ENCODE data around the gene DMRT1. TPM values are rescaled to one million over a fixed set of nuclear protein-coding genes. Genes with fewer than 3 reads are reported as not detected.

DMRT1 gene
- total and polyA plus RNA-seq, 2 donors from 2014 or later: not detected

- no peaks in the 10 kb centered on the region for H3K9me3 ChIP-seq (ENCODE audit: control insufficient read depth in 2 of 3, insufficient read depth in 1 of 3, low read length in 3 of 3)
- intact Hi-C loops (cut with DNase I): no loop called here
- H3K9ac ChIP-seq (ENCODE audit: low read length in 3 of 3): no peak overlapping the region
- no peak for FAIRE-seq
- peaks cover 3% of the 10 kb centered on the region for H3K27me3 ChIP-seq (ENCODE audit: control insufficient read depth, insufficient read depth, low read length)
- no peak overlapping the region for H3K4me3 ChIP-seq (ENCODE audit: low read length in 3 of 3)
- H3K36me3 ChIP-seq (ENCODE audit: control insufficient read depth in 2 of 3, insufficient read depth in 3 of 3, low read length in 3 of 3): no peaks in the 10 kb centered on the region
- H3K4me1 ChIP-seq (ENCODE audit: control insufficient read depth in 2 of 3, insufficient read depth in 2 of 3, low read depth in 1 of 3, low read length in 3 of 3): peaks cover 0 to 4% (median 2%) of the 10 kb centered on the region in 3 donors
- TF ChIP-seq, protein P1, sequence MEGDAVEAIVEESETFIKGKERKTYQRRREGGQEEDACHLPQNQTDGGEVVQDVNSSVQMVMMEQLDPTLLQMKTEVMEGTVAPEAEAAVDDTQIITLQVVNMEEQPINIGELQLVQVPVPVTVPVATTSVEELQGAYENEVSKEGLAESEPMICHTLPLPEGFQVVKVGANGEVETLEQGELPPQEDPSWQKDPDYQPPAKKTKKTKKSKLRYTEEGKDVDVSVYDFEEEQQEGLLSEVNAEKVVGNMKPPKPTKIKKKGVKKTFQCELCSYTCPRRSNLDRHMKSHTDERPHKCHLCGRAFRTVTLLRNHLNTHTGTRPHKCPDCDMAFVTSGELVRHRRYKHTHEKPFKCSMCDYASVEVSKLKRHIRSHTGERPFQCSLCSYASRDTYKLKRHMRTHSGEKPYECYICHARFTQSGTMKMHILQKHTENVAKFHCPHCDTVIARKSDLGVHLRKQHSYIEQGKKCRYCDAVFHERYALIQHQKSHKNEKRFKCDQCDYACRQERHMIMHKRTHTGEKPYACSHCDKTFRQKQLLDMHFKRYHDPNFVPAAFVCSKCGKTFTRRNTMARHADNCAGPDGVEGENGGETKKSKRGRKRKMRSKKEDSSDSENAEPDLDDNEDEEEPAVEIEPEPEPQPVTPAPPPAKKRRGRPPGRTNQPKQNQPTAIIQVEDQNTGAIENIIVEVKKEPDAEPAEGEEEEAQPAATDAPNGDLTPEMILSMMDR (IDR thresholded peaks at IDR 0.05; ENCODE audit: borderline replicate concordance, extremely low read depth, insufficient read depth): peak; percentile 94
- H3K27ac ChIP-seq (ENCODE audit: low read depth in 2 of 2, low read length in 2 of 2): no peak overlapping the region
- peak; percentile 83 to 90 (median 85) for DNase-seq
These were observed 167.7 kb downstream of the DMRT1 start for GRCh38 chr9:1009101-1009707.

GRCh38 chr9:1013021-1013420 lies 171.5 kb downstream of the DMRT1 start:
- H3K9ac ChIP-seq (ENCODE audit: low read length in 3 of 3): no peak overlapping the region
- peaks cover 3% of the 10 kb centered on the region for H3K27me3 ChIP-seq (ENCODE audit: control insufficient read depth, insufficient read depth, low read length)
- no peak for FAIRE-seq
- TF ChIP-seq, protein P1 (IDR thresholded peaks at IDR 0.05; ENCODE audit: borderline replicate concordance, extremely low read depth, insufficient read depth): no peak
- H3K27ac ChIP-seq (ENCODE audit: low read depth in 2 of 2, low read length in 2 of 2): no peak overlapping the region
- no peaks in the 10 kb centered on the region for H3K36me3 ChIP-seq (ENCODE audit: control insufficient read depth in 2 of 3, insufficient read depth in 3 of 3, low read length in 3 of 3)
- no peaks in the 10 kb centered on the region for H3K9me3 ChIP-seq (ENCODE audit: control insufficient read depth in 2 of 3, insufficient read depth in 1 of 3, low read length in 3 of 3)
- H3K4me3 ChIP-seq (ENCODE audit: low read length in 3 of 3): no peak overlapping the region
- peaks cover 0 to 4% (median 2%) of the 10 kb centered on the region in 3 donors for H3K4me1 ChIP-seq (ENCODE audit: control insufficient read depth in 2 of 3, insufficient read depth in 2 of 3, low read depth in 1 of 3, low read length in 3 of 3)
- no peak for DNase-seq
- intact Hi-C loops (cut with DNase I): no loop called here

DNA sequence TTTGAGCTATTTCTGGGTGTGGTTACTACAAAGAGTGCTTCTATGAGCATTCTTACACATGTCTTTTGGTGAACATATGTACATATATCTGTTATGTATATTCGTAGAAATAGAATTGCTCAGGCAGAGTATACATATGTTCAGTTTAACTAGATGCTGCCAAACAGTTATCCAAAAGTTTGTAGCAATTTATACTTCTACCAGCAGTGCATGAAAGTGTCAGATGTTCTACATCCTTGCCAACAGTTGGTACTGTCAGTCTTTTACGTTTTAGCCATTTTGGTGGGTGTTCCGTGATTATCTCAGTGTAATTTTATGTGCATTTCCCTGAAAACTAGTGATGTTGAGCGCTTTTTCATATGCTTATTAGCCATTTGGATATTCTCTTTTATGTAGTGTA lies 172.7 kb downstream of the DMRT1 start:
- Histone ChIP-seq H3K27ac (ENCODE audit: low read depth in 2 of 2, low read length in 2 of 2) (no peak overlapping the region), H3K9me3 (ENCODE audit: control insufficient read depth in 2 of 3, insufficient read depth in 1 of 3, low read length in 3 of 3) (no peaks in the 10 kb centered on the region), H3K36me3 (ENCODE audit: control insufficient read depth in 2 of 3, insufficient read depth in 3 of 3, low read length in 3 of 3) (no peaks in the 10 kb centered on the region), H3K4me1 (ENCODE audit: control insufficient read depth in 2 of 3, insufficient read depth in 2 of 3, low read depth in 1 of 3, low read length in 3 of 3) (peaks cover 0 to 4% (median under 1%) of the 10 kb centered on the region in 3 donors), H3K27me3 (ENCODE audit: control insufficient read depth, insufficient read depth, low read length) (peaks cover 2% of the 10 kb centered on the region), H3K4me3 (ENCODE audit: low read length in 3 of 3) (no peak overlapping the region), H3K9ac (ENCODE audit: low read length in 3 of 3) (no peak overlapping the region)
- intact Hi-C loops (cut with DNase I): no loop called here
- DNase-seq (no peak), FAIRE-seq (no peak)
- TF ChIP-seq, protein P1 (IDR thresholded peaks at IDR 0.05; ENCODE audit: borderline replicate concordance, extremely low read depth, insufficient read depth): no peak

DNA sequence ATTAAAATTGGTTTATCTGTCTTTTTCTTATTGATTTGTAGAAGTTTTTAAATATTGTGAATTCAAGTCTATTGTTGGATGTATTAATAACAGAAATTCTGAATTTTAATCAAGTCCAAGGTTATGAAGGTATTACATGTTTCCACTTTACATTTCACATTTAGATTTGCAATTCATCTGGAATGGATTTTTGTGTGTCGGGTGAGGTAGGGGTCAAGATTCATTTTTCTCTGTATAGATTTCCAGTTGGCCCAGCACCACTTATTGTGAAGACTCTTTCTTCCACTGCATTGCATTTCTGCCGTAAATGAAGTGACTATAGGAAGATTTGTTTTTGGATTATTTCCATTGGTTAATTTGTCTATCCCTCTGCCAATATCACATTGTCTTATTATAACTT lies 173.1 kb downstream of the DMRT1 start:
- no peaks in the 10 kb centered on the region for H3K27me3 ChIP-seq (ENCODE audit: control insufficient read depth, insufficient read depth, low read length)
- no peak overlapping the region for H3K27ac ChIP-seq (ENCODE audit: low read depth in 2 of 2, low read length in 2 of 2)
- intact Hi-C loops (cut with DNase I): no loop called here
- no peaks in the 10 kb centered on the region for H3K36me3 ChIP-seq (ENCODE audit: control insufficient read depth in 2 of 3, insufficient read depth in 3 of 3, low read length in 3 of 3)
- no peak overlapping the region for H3K4me3 ChIP-seq (ENCODE audit: low read length in 3 of 3)
- no peaks in the 10 kb centered on the region for H3K9me3 ChIP-seq (ENCODE audit: control insufficient read depth in 2 of 3, insufficient read depth in 1 of 3, low read length in 3 of 3)
- TF ChIP-seq, protein P1 (IDR thresholded peaks at IDR 0.05; ENCODE audit: borderline replicate concordance, extremely low read depth, insufficient read depth): no peak
- no peaks in the 10 kb centered on the region for H3K4me1 ChIP-seq (ENCODE audit: control insufficient read depth in 2 of 3, insufficient read depth in 2 of 3, low read depth in 1 of 3, low read length in 3 of 3)
- FAIRE-seq (no peak), DNase-seq (no peak)
- no peak overlapping the region for H3K9ac ChIP-seq (ENCODE audit: low read length in 3 of 3)
